ENCODE measurements around the gene TMEM218. TPM values are rescaled to one million over a fixed set of nuclear protein-coding genes. Genes with fewer than 3 reads are reported as not detected.
"Not testable (repeated sequence)": the region's sequence is repeated elsewhere in the genome, so short reads cannot be mapped to it uniquely, and the experiment has no call there.

TMEM218 gene
- total and polyA plus RNA-seq, 5 donors from 2014 or later, result 9.7 to 42.8 (median 40.1) TPM

- Histone ChIP-seq H3K4me1 (ENCODE audit: control insufficient read depth, insufficient read depth, low read length, poor library complexity, severe bottlenecking) (no peaks in the 10 kb centered on the region), H3K4me3 (ENCODE audit: low read depth, low read length) (no peak overlapping the region), H3K27ac (ENCODE audit: insufficient read depth, low read length, poor library complexity, severe bottlenecking) (no peak overlapping the region), H3K9me3 (ENCODE audit: control insufficient read depth in 2 of 2, low read length in 2 of 2) (no peaks in the 10 kb centered on the region), H3K27me3 (ENCODE audit: control insufficient read depth, insufficient read depth, low read length) (no peaks in the 10 kb centered on the region), H3K36me3 (ENCODE audit: control insufficient read depth, insufficient read depth, low read length) (peaks cover 24% of the 10 kb centered on the region)
- no peaks in the 10 kb centered on the region for H3K9me3 Mint-ChIP-seq
- H3K36me3 Mint-ChIP-seq, result peaks cover 41% of the 10 kb centered on the region
- DNase-seq, result no peak
- peaks cover 0 to 4% (median 0%) of the 10 kb centered on the region in 4 donors for H3K4me1 Mint-ChIP-seq
- no peak for ATAC-seq (ENCODE audit: low read depth in 2 of 2)
- no peak overlapping the region for H3K4me3 Mint-ChIP-seq
- H3K27ac Mint-ChIP-seq, result no peak overlapping the region
- no peaks in the 10 kb centered on the region for H3K27me3 Mint-ChIP-seq
Observed at GRCh38 chr11:125094731-125095130, 16.7 kb downstream of the TMEM218 start.

GRCh38 chr11:125093502-125093901, 17.9 kb downstream of the TMEM218 start:
- Histone ChIP-seq H3K36me3 (ENCODE audit: control insufficient read depth, insufficient read depth, low read length) (peaks cover 21% of the 10 kb centered on the region), H3K9me3 (ENCODE audit: control insufficient read depth in 2 of 2, low read length in 2 of 2) (no peaks in the 10 kb centered on the region), H3K27me3 (ENCODE audit: control insufficient read depth, insufficient read depth, low read length) (no peaks in the 10 kb centered on the region), H3K4me3 (ENCODE audit: low read depth, low read length) (no peak overlapping the region), H3K27ac (ENCODE audit: insufficient read depth, low read length, poor library complexity, severe bottlenecking) (no peak overlapping the region), H3K4me1 (ENCODE audit: control insufficient read depth, insufficient read depth, low read length, poor library complexity, severe bottlenecking) (no peaks in the 10 kb centered on the region)
- no peak overlapping the region for H3K27ac Mint-ChIP-seq
- H3K36me3 Mint-ChIP-seq, result peaks cover 37% of the 10 kb centered on the region
- no peak for ATAC-seq (ENCODE audit: low read depth in 2 of 2)
- H3K4me3 Mint-ChIP-seq, result no peak overlapping the region
- no peaks in the 10 kb centered on the region for H3K27me3 Mint-ChIP-seq
- H3K9me3 Mint-ChIP-seq, result no peaks in the 10 kb centered on the region
- H3K4me1 Mint-ChIP-seq, result peaks cover 0 to 4% (median 0%) of the 10 kb centered on the region in 4 donors
- no peak for DNase-seq

DNA sequence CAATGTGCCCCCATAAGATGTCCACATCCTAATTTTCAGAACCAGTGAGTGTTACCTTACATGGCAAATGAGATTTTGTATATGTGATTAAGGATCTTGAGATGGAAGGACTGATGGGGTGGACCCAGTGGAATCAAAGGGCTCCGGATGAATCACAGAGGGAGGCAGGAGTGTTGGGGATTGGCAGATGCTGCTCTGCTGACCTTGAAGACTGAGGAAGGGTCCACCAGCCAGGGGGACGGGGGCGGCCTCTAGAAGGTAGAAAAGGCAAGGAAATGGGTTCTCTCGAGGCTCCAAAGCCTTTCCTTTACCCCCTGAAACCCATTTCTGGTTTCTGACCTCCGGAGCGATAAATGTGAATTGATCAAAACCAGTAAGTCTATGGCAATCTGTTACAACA, 18.8 kb downstream of the TMEM218 start:
- peaks cover 0 to 4% (median 0%) of the 10 kb centered on the region in 4 donors for H3K4me1 Mint-ChIP-seq
- H3K36me3 ChIP-seq (ENCODE audit: control insufficient read depth, insufficient read depth, low read length), result peaks cover 19% of the 10 kb centered on the region
- no peak overlapping the region for H3K4me3 ChIP-seq (ENCODE audit: low read depth, low read length)
- no peaks in the 10 kb centered on the region for H3K27me3 ChIP-seq (ENCODE audit: control insufficient read depth, insufficient read depth, low read length)
- peak overlapping the region in 1 of 3 donors; percentile 35 for H3K27ac Mint-ChIP-seq
- H3K9me3 ChIP-seq (ENCODE audit: control insufficient read depth in 2 of 2, low read length in 2 of 2), result no peaks in the 10 kb centered on the region
- ATAC-seq (ENCODE audit: low read depth in 2 of 2) (no peak), DNase-seq (no peak)
- no peaks in the 10 kb centered on the region for H3K27me3 Mint-ChIP-seq
- no peak overlapping the region for H3K27ac ChIP-seq (ENCODE audit: insufficient read depth, low read length, poor library complexity, severe bottlenecking)
- H3K36me3 Mint-ChIP-seq, result peaks cover 33% of the 10 kb centered on the region
- no peaks in the 10 kb centered on the region for H3K4me1 ChIP-seq (ENCODE audit: control insufficient read depth, insufficient read depth, low read length, poor library complexity, severe bottlenecking)
- H3K4me3 Mint-ChIP-seq, result no peak overlapping the region
- no peaks in the 10 kb centered on the region for H3K9me3 Mint-ChIP-seq

GRCh38 chr11:125091877-125092664, 19.4 kb downstream of the TMEM218 start:
- peak overlapping the region in 1 of 3 donors; percentile 76 for H3K27ac Mint-ChIP-seq

DNA sequence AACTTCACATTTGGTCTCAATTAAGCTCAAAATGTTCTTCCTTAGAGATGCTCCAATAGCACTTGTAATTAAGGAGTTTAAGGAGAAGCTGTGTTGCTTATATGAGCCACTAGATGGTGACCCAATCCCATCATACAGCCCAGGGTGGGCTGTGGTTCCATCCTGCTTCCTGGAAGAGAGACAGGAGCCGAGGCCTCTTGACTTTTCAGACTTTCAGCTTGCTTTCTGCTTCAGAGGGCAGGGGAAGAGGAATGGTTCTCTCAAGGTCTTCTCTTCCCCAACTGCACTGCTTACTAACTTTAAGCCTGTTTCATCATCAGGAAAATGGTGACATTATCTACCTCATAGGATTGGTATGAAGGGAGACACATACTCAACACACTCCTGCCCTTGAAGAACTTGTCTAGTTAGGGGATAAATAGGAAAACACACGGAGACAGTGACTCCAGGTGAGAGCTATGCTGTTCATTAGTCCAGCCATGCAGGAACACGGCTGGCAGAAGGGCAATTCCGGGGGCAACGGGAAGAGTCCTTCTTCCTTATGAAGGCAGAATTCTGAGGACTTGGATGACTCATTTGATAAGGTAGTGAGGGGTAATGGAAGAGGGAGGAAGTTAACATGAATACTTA, 20.1 kb downstream of the TMEM218 start:
- Histone ChIP-seq H3K27me3 (ENCODE audit: control insufficient read depth, insufficient read depth, low read length) (no peaks in the 10 kb centered on the region), H3K9me3 (ENCODE audit: control insufficient read depth in 2 of 2, low read length in 2 of 2) (no peaks in the 10 kb centered on the region), H3K36me3 (ENCODE audit: control insufficient read depth, insufficient read depth, low read length) (peaks cover 7% of the 10 kb centered on the region), H3K4me1 (ENCODE audit: control insufficient read depth, insufficient read depth, low read length, poor library complexity, severe bottlenecking) (no peaks in the 10 kb centered on the region), H3K27ac (ENCODE audit: insufficient read depth, low read length, poor library complexity, severe bottlenecking) (no peak overlapping the region), H3K4me3 (ENCODE audit: low read depth, low read length) (no peak overlapping the region)
- Mint-ChIP-seq H3K27me3 (no peaks in the 10 kb centered on the region), H3K4me1 (peaks cover 0 to 4% (median 0%) of the 10 kb centered on the region in 4 donors), H3K27ac (peak overlapping the region in 2 of 3 donors; percentile 12 to 76), H3K4me3 (no peak overlapping the region), H3K36me3 (peaks cover 28% of the 10 kb centered on the region), H3K9me3 (no peaks in the 10 kb centered on the region)
- DNase-seq (peak in 1 of 3 donors; percentile 28), ATAC-seq (ENCODE audit: low read depth in 2 of 2) (no peak)

More at GRCh38 chr11:125091877-125092664, 19.4 kb downstream of the TMEM218 start:
- ATAC-seq (ENCODE audit: low read depth in 2 of 2) (no peak), DNase-seq (no peak)
- no peaks in the 10 kb centered on the region for H3K4me1 ChIP-seq (ENCODE audit: control insufficient read depth, insufficient read depth, low read length, poor library complexity, severe bottlenecking)
- peaks cover 0 to 4% (median 0%) of the 10 kb centered on the region in 4 donors for H3K4me1 Mint-ChIP-seq
- H3K9me3 ChIP-seq (ENCODE audit: control insufficient read depth in 2 of 2, low read length in 2 of 2), result no peaks in the 10 kb centered on the region
- H3K27me3 Mint-ChIP-seq, result no peaks in the 10 kb centered on the region
- H3K36me3 ChIP-seq (ENCODE audit: control insufficient read depth, insufficient read depth, low read length), result peaks cover 13% of the 10 kb centered on the region
- H3K27ac ChIP-seq (ENCODE audit: insufficient read depth, low read length, poor library complexity, severe bottlenecking), result no peak overlapping the region
- H3K4me3 ChIP-seq (ENCODE audit: low read depth, low read length), result no peak overlapping the region
- peaks cover 28% of the 10 kb centered on the region for H3K36me3 Mint-ChIP-seq
- H3K27me3 ChIP-seq (ENCODE audit: control insufficient read depth, insufficient read depth, low read length), result no peaks in the 10 kb centered on the region
- no peak overlapping the region for H3K4me3 Mint-ChIP-seq
- H3K9me3 Mint-ChIP-seq, result no peaks in the 10 kb centered on the region

- peaks cover 0 to 4% (median 0%) of the 10 kb centered on the region in 4 donors for H3K4me1 Mint-ChIP-seq
- no peaks in the 10 kb centered on the region for H3K9me3 ChIP-seq (ENCODE audit: control insufficient read depth in 2 of 2, low read length in 2 of 2)
- H3K36me3 ChIP-seq (ENCODE audit: control insufficient read depth, insufficient read depth, low read length), result peaks cover 2% of the 10 kb centered on the region
- no peaks in the 10 kb centered on the region for H3K4me1 ChIP-seq (ENCODE audit: control insufficient read depth, insufficient read depth, low read length, poor library complexity, severe bottlenecking)
- H3K27me3 Mint-ChIP-seq, result no peaks in the 10 kb centered on the region
- ATAC-seq (ENCODE audit: low read depth in 2 of 2), result no peak
- H3K36me3 Mint-ChIP-seq, result peaks cover 23% of the 10 kb centered on the region
- H3K27ac Mint-ChIP-seq, result no peak overlapping the region
- no peaks in the 10 kb centered on the region for H3K9me3 Mint-ChIP-seq
- no peak overlapping the region for H3K4me3 Mint-ChIP-seq
- no peak for DNase-seq
- H3K27me3 ChIP-seq (ENCODE audit: control insufficient read depth, insufficient read depth, low read length), result no peaks in the 10 kb centered on the region
- H3K27ac ChIP-seq (ENCODE audit: insufficient read depth, low read length, poor library complexity, severe bottlenecking), result no peak overlapping the region
- no peak overlapping the region for H3K4me3 ChIP-seq (ENCODE audit: low read depth, low read length)
Observed at GRCh38 chr11:125090816-125091215, 20.6 kb downstream of the TMEM218 start.

DNA sequence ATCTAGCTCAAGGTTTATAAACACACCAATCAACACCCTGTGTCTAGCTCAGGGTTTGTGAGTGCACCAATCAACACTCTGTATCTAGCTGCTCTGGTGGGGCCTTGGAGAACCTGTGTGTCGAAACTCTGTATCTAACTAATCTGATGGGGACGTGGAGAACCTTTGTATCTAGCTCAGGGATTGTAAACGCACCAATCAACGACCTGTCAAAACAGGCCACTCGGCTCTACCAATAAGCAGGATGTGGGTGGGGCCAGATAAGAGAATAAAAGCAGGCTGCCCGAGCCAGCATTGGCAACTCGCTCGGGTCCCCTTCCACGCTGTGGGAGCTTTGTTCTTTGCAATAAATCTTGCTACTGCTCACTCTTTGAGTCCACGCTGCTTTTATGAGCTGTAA, 21.3 kb downstream of the TMEM218 start:
- not testable (repeated sequence) for H3K4me3 ChIP-seq (ENCODE audit: low read depth, low read length); DNase-seq; H3K9me3 Mint-ChIP-seq; H3K4me1 Mint-ChIP-seq; H3K27ac ChIP-seq (ENCODE audit: insufficient read depth, low read length, poor library complexity, severe bottlenecking); H3K4me1 ChIP-seq (ENCODE audit: control insufficient read depth, insufficient read depth, low read length, poor library complexity, severe bottlenecking); ATAC-seq (ENCODE audit: low read depth in 2 of 2); H3K27me3 Mint-ChIP-seq; H3K27ac Mint-ChIP-seq; H3K4me3 Mint-ChIP-seq; H3K27me3 ChIP-seq (ENCODE audit: control insufficient read depth, insufficient read depth, low read length); H3K36me3 ChIP-seq (ENCODE audit: control insufficient read depth, insufficient read depth, low read length); H3K9me3 ChIP-seq (ENCODE audit: control insufficient read depth in 2 of 2, low read length in 2 of 2)
- peaks cover 20% of the 10 kb centered on the region for H3K36me3 Mint-ChIP-seq
